COLO668 (cell line): ENCODE data around the gene RBM38.
A peak's percentile ranks its signal among the peaks of the same experiment; 100 is the strongest.

Experiments
- DNase-seq: peaks from one replicate; lab custom pipeline; 2025; ENCODE audit not compliant: unreplicated experiment; lab: John Stamatoyannopoulos, UW

The RBM38 gene

DNA sequence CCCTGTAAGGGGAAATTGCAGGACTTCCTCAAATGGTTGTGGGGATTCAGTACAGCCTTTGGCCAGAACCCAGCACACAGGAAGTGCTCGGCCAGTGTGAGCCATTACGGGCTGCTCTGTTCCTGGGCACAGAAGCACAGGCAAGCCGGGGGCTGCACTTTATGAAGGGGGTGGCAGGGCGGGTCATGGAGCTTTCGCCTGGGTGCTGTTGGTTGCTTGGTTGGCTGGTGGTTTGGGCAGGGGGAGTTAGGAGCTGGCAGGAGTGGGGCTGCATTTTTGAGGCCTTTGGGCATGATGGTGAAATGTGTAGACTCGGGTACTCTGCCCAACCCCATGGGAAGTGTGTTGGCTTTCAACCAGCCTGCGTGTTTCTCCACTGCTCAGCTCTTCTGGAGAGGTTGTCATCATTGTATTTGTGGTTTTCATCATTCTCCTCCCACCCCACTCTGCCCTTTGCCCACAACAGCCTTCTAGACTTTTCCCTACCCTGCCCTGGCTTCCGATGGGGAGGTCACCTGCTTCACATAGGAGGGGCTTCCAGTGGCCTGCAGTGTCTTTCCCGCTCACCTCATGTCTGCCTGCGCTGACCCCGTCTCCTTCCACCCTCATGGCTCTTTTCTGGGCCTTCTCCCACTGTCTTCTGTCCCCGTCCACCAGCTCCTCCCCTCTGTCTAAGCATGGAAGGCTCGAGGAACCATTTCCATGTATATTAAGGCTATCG, 16.1 kb upstream of the RBM38 start:
- DNase-seq = no peak

DNA sequence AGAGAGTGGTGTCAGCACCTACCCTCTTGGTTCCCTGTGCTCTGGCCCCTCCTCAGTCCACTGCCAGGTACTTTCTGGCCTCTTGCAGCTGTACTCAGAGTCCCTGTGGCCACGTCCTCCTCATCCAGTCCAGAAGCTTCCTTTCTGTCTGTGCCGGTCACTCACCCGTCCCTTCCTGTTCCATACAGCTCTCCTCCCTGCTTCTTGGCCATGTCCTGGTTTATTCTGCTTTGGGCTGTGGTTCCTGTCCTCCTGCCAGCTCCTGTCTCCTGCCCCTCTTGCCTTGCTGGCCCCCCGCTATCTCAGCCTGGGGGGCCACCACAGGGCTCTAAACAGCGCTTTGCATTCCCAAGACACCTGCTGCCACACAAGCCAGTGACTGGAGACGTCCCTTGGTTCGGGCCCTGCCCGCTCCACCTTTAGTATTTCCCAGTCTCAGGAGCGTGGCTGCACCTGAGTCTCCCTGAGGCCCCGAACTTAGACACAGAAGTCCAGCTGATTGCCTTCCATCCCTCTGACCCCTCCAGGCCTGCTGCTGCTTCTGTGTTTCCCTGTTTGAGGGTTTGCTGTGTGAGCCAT, 15.5 kb upstream of the RBM38 start:
- no peak for DNase-seq

DNA sequence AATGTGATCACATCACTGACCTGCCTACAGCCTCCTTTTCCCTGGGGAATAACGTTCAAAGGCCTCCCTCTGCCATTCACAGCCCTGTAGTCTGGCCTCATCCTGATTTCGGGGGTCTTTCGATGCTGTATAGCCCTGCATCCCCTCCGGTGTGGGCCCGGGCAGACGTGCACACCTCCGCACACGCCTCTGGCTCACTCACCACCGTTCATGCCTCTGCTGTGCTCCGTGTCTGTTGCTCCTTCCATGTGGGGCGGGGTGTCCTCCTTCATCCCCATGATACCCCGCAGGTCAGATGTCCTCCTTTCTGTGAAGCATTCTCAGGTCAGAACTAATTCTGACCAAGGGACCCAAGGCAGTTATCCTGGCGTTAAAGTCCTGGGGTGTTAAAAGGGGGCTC, 13.8 kb upstream of the RBM38 start:
- DNase-seq = no peak

- DNase-seq = no peak
These were observed 13.1 kb upstream of the RBM38 start for GRCh38 chr20:57378107-57378506.

DNA sequence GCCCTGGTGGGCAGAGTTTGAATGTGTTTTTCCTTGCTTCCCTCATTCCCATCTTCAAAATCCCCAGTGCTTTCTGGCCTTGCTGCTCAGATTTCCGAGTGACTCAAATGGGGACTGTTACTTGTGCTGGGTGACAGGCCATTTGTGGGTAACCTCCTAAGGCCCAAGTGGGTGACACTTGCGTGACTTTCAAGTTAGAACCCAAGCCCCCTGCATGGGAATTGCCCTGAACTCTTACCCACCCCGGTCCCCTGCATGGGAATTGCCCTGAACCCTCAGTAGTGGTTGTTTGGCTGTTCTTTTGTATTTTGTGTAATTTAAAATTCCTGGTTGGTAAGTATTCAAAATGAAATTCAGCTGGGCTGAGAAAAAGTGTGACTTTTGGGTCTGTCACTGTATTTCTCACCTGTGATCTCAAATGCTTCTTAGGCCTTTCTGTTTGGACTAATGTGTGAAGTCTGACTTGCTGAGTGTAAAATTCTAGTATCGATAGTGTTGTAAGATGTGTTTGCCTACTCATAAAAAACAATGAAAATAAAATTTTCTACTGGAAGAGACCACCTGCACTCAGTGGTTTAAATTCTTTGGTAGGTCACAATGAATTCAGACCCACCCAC, 12.4 kb upstream of the RBM38 start:
- no peak for DNase-seq

- no peak for DNase-seq
These were observed 11.9 kb upstream of the RBM38 start for GRCh38 chr20:57379263-57379647.

- DNase-seq = no peak
These were observed 11.0 kb upstream of the RBM38 start for GRCh38 chr20:57380081-57380750.

GRCh38 chr20:57381596-57382503, 9.3 kb upstream of the RBM38 start:
- peak; percentile 79 for DNase-seq

DNA sequence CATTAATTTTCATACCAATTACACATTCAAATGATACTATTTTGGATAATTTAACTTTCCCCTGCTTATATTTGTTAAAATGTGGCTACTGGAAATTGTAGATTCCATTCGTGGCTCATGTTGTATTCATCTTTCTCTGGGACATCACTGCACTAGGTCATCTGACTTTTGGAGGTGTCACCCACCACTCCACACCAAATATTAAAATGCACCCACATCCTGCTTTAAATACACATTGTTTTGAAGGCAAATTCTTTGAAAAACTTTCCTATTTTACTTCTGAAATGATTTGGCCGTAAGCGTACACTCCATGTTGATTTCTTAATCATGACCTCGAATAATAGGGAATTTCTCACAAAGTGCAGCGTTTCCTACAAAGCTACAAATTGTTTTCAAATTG, 8.7 kb upstream of the RBM38 start:
- no peak for DNase-seq

GRCh38 chr20:57383447-57384347, 7.5 kb upstream of the RBM38 start:
- peak; percentile 77 for DNase-seq

GRCh38 chr20:57384486-57384885, 6.7 kb upstream of the RBM38 start:
- DNase-seq = no peak

DNA sequence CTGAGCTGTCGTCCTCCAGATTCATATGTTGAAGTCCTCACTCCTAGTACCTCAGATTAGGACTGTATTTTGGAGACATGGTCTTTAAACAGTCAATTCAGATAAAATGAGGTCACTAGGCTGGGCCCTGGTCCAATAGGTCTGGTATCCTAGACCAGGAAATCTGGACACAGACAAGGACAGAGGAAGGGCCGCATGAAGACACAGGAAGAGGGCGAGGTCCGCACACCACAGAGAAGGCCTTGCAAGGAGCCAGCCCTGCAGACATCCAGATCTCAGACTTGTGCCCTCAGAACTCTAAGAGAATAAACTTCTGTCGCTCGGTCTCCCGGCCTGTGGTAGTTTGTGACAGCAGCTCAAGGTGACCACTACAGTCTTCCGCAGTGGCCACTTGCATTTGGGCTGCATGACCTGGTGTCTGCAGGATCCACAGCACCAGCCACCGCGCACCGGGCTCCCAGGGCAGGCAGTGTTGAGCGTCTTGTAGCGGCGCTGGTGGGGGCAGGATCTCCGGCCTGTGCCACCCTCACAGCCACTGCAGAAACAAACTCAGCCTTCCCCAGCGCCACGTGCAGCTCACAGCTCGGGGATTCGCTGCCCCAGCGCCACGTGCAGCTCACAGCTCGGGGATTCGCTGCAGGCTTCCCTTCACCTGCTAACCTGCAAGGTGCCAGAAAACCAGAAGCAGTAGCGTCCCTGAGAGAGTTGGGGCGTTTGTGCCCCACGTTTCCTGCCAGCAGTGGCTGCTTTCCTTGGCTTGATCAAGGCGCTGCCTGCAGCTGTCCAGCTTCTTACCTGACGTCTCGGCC, 6.0 kb upstream of the RBM38 start:
- DNase-seq = no peak

GRCh38 chr20:57385940-57386339, 5.3 kb upstream of the RBM38 start:
- DNase-seq = no peak

DNA sequence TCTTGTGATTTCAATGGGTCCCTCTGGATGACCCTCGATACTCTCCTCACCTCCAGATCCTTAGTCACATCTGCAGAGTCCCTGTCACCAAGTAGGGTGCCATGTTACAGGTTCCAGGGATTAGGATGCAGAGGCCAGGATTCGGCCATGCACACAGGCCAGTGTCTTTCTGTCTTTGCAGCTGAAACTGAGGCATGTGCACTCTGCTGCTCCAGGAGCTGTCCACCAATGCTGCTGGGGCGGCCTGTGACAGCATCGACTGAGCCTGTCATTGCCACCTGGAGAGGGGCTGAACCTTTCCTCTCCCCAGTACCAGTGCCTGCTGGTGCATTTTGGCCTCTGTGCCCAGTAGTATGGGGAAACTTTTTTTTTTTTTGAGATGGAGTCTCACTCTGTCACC, 4.4 kb upstream of the RBM38 start:
- no peak for DNase-seq

DNA sequence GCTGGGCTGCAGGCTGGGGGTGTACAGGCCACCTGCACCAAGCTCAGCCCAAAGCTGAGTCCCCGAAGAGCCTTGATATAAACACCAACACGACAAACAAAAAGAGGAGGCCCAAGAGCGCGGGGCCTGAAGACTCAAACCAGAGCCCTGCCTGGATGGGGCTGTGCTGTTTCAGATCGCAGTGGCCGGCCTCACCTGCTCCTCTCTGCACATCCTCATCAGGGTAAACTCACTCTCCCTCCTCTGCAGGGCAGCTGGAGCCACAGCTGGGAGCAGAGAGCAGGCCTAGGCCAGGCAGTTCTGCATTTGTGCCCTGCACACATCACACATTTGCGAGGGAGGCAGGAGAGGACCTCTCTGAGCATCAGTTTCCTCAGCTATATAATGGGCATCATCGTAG, 3.7 kb upstream of the RBM38 start:
- peak; percentile 64 for DNase-seq

DNA sequence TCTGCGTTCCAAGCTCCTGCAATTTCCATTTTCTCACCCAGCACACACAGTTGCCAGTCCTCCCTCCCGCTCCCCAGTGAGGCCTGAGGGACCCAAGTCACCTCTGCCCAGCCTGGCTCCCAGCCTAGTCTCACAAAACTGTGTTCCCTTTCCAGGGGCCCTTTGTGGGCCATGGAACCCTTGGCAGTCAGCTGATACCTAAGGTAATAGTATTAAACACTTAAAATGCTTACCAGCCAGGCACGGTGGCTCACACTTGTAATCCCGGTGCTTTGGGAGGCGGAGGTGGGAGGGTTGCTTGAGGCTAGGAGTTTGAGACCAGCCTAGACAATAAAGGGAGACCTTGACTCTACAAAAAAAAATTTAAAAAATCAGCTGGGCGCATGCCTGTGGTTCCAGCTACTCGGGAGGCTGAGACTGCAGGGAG, 3.2 kb upstream of the RBM38 start:
- DNase-seq = no peak

- peak; percentile 96 for DNase-seq
These were observed 2.1 kb upstream of the RBM38 start for GRCh38 chr20:57388953-57389694.
